Measurements from ENCODE around the gene PLCD3. TPM values are rescaled to one million over a fixed set of nuclear protein-coding genes. Genes with fewer than 3 reads are reported as not detected.

PLCD3 gene
- polyA plus RNA-seq, 1 of the 3 experiments (the other 2 are of a cell fraction), result 59.7 TPM

- Histone ChIP-seq H3K36me3 (replicated peaks in 1 of 2; ENCODE audit: control insufficient read depth in 1 of 2, insufficient read depth in 2 of 2, low read length in 1 of 2) (peaks cover 33 to 56% of the 10 kb centered on the region in 2 experiments), H3K9me3 (no peaks in the 10 kb centered on the region), H3K9me2 (no peaks in the 10 kb centered on the region), H3K27me3 (ENCODE audit: insufficient read depth) (no peaks in the 10 kb centered on the region), H3K79me2 (ENCODE audit: insufficient read depth) (peaks cover 72% of the 10 kb centered on the region), H3F3A (replicated peaks; ENCODE audit: insufficient read depth) (peaks cover 11% of the 10 kb centered on the region), H2AFZ (ENCODE audit: low read depth) (no peak overlapping the region), H3K4me2 (no peak overlapping the region), H3K9ac (no peak overlapping the region), H3K27ac (ENCODE audit: low read depth in 2 of 2, low read length in 1 of 2) (peak overlapping the region; percentile 22 to 23; a peak in 3 of 4 replicates), H3K4me1 (ENCODE audit: control insufficient read depth in 1 of 2, insufficient read depth in 2 of 2, low read depth in 1 of 2, low read length in 1 of 2) (no peaks in the 10 kb centered on the region; a peak in 2 of 4 replicates), H3K4me3 (ENCODE audit: low read depth in 2 of 2, low read length in 1 of 2) (no peak overlapping the region), H4K20me1 (ENCODE audit: insufficient read depth) (peaks cover 21% of the 10 kb centered on the region; the same call in 1 of the 2 replicates)
- WGBS (ENCODE audit: low lambda C conversion rate), result 87% methylated on average over 6 of the region's 6 CpGs
- no peak for DNase-seq
- TF ChIP-seq NRF1 (IDR thresholded peaks at IDR 0.05; ENCODE audit: low read depth, low read length), result no peak
- no peak for TF ChIP-seq USF2 (IDR thresholded peaks at IDR 0.05; ENCODE audit: borderline replicate concordance, low read depth, low read length)
- TF ChIP-seq RXRA (IDR thresholded peaks at IDR 0.05; ENCODE audit: borderline replicate concordance, low read depth), result no peak
- TF ChIP-seq MXI1 (IDR thresholded peaks at IDR 0.05; ENCODE audit: low read depth, low read length), result no peak
- CTCF ChIA-PET, result interaction anchor here (1.4 to 2.2 kb wide), 2 partner anchors 18 to 49 kb away, joined by 3 to 12 read pairs; no protein-coding TSS in a partner anchor
- POLR2A ChIA-PET, result interaction anchor here (0.8 kb wide), 1 partner anchor 67 kb away, joined by 4 read pairs; the partner anchor contains the start of gene HEXIM1
Observed at GRCh38 chr17:45081047-45081703, 51.1 kb downstream of the PLCD3 start.

DNA sequence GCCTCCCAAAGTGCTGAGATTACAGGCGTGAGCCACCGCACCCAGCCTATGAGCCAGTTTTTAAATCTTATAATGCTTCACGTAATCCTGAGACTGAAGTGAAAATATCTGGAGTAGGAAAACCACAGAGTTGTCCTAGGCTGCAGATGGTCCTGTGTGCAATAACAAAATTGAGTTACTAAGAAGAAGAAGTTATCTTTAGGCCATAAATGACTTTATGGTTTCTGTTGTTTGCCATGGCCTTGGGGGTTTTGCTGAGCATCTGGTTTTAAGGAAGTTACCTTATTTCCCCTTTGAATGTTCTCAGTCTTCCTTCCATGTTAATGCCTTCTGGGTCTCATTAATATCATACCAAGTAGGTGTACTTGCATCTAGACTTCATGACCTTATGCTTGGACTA is 54.7 kb downstream of the PLCD3 start:
- H2AFZ ChIP-seq (ENCODE audit: low read depth), result no peak overlapping the region
- H3K79me2 ChIP-seq (ENCODE audit: insufficient read depth), result peaks cover 91% of the 10 kb centered on the region
- H3K4me2 ChIP-seq, result no peak overlapping the region
- H3K9ac ChIP-seq, result no peak overlapping the region
- no peaks in the 10 kb centered on the region for H3K9me2 ChIP-seq
- no peak overlapping the region for H3K4me3 ChIP-seq (ENCODE audit: low read depth in 2 of 2, low read length in 1 of 2)
- H3K27ac ChIP-seq (ENCODE audit: low read depth in 2 of 2, low read length in 1 of 2), result no peak overlapping the region; a peak in 1 of 4 replicates
- H3K27me3 ChIP-seq (ENCODE audit: insufficient read depth), result no peaks in the 10 kb centered on the region
- no peak for DNase-seq
- TF ChIP-seq ELF1 (IDR thresholded peaks at IDR 0.05) (no peak), RFX5 (IDR thresholded peaks at IDR 0.05; ENCODE audit: low read length) (no peak), USF2 (IDR thresholded peaks at IDR 0.05; ENCODE audit: borderline replicate concordance, low read depth, low read length) (no peak), MXI1 (IDR thresholded peaks at IDR 0.05; ENCODE audit: low read depth, low read length) (no peak), CHD2 (IDR thresholded peaks at IDR 0.05; ENCODE audit: low read length, partially characterized antibody) (no peak)
- WGBS (ENCODE audit: low lambda C conversion rate), result 100% methylated on average over 3 of the region's 3 CpGs
- H3F3A ChIP-seq (replicated peaks; ENCODE audit: insufficient read depth), result peaks cover 3% of the 10 kb centered on the region
- no peaks in the 10 kb centered on the region for H3K9me3 ChIP-seq
- ChIA-PET CTCF (interaction anchor here (0.7 kb wide), 1 partner anchor 12 kb away, joined by 3 read pairs; no protein-coding TSS in a partner anchor), POLR2A (no interaction called here)
- peaks cover 0 to 3% of the 10 kb centered on the region in 2 experiments; a peak in 2 of 4 replicates for H3K4me1 ChIP-seq (ENCODE audit: control insufficient read depth in 1 of 2, insufficient read depth in 2 of 2, low read depth in 1 of 2, low read length in 1 of 2)
- H4K20me1 ChIP-seq (ENCODE audit: insufficient read depth), result peaks cover 36% of the 10 kb centered on the region; the same call in 1 of the 2 replicates
- peaks cover 18 to 43% of the 10 kb centered on the region in 2 experiments for H3K36me3 ChIP-seq (replicated peaks in 1 of 2; ENCODE audit: control insufficient read depth in 1 of 2, insufficient read depth in 2 of 2, low read length in 1 of 2)
